Spleen (tissue), 11 donors: ENCODE measurements around the gene TLX1. TPM values are rescaled to one million over a fixed set of nuclear protein-coding genes. Genes with fewer than 3 reads are reported as not detected.

ENCODE experiments used
- DNase-seq: peaks from one replicate; pipeline ENCODE4 v3.0.0-alpha.2; 2020
- H3K27ac ChIP-seq, 8 donors: fragments of 200-600 bp; sonication (generic) in 7 of 8; 1 replicate in 4 of 8; 2 replicates in 4 of 8; pipeline versions ENCODE4 v1.5.0 to v1.8.0; 2016 to 2021; ENCODE audit warnings: inconsistent platforms in 4 of 8, mild to moderate bottlenecking in 4 of 8, moderate library complexity in 1 of 8
- H3K27me3 ChIP-seq, 7 donors: fragments of 200-600 bp; sonication (generic) in 6 of 7; replicated peaks in 1 of 7; 1 replicate in 4 of 7; 2 replicates in 3 of 7; pipeline versions ENCODE4 v1.5.0 to v1.8.0; 2016 to 2021; ENCODE audit warnings: inconsistent platforms in 3 of 7, mild to moderate bottlenecking in 1 of 7
- H3K36me3 ChIP-seq, 6 donors: fragments of 200-600 bp; sonication (generic) in 5 of 6; 1 replicate in 4 of 6; 2 replicates in 2 of 6; pipeline versions ENCODE4 v1.5.0 to v1.8.0; 2016 to 2021; ENCODE audit warnings: inconsistent platforms in 2 of 6
- H3K4me1 ChIP-seq, 6 donors: fragments of 200-600 bp; sonication (generic) in 5 of 6; 1 replicate in 3 of 6; 2 replicates in 3 of 6; pipeline versions ENCODE4 v1.5.0 to v1.8.0; 2016 to 2021; ENCODE audit warnings: inconsistent platforms in 3 of 6
- H3K4me3 ChIP-seq, 8 donors: fragments of 200-600 bp; sonication (generic) in 7 of 8; 1 replicate in 4 of 8; 2 replicates in 4 of 8; pipeline versions ENCODE4 v1.5.0 to v1.8.0; 2016 to 2021; ENCODE audit warnings: inconsistent platforms in 4 of 8, mild to moderate bottlenecking in 4 of 8, moderate library complexity in 2 of 8
- H3K9me3 ChIP-seq, 8 donors: fragments of 200-600 bp; sonication (generic) in 7 of 8; 1 replicate in 4 of 8; 2 replicates in 4 of 8; pipeline versions ENCODE4 v1.5.0 to v1.8.0; 2016 to 2021; ENCODE audit warnings: inconsistent platforms in 4 of 8
- POLR2A ChIP-seq, 3 donors: fragments of 450-650 bp; IDR thresholded peaks; one replicate each; pipeline ENCODE4 v1.5.1; 2017; ENCODE audit warnings: antibody characterized with exemption in 3 of 3, mild to moderate bottlenecking in 1 of 3
- POLR2AphosphoS5 ChIP-seq, 3 donors: sonication (generic); formaldehyde crosslinking; IDR thresholded peaks; one replicate each; pipeline ENCODE4 v1.5.1; 2017; ENCODE audit warnings: antibody characterized with exemption in 3 of 3
- WGBS, 5 donors: extraction: QIAGEN DNeasy Blood & Tissue Kit in 3 of 5; methylation state at CpG; one replicate each; pipeline versions ENCODE4 v1.1.5 to v1.1.7; 2013 to 2018; 5-methylcytosine and 5-hydroxymethylcytosine counted together
- intact Hi-C: fragments of 100-400 bp; cut with DNase I; formaldehyde crosslinking; loops from one replicate; pipeline ENCODE4 v1.15.0; 2023; ENCODE audit warnings: low total_unique reads
- polyA plus RNA-seq, 3 donors: library from polyadenylated mRNA; stranded (reverse); fragments of 200-250 nt; gene quantifications; one replicate each; pipeline ENCODE4 v1.2.1, GENCODE V29; 2013
- total RNA-seq, 7 donors: library from RNA; depleted of rRNA in 3 of 7; stranded (reverse); fragments of >200 nt in 3 of 7; fragmentation: NEBNext Ultra II Directional in 4 of 7; extraction: Animal tissue kit (Norgen Biotek cat#: 25700) in 4 of 7; gene quantifications; one replicate each; pipeline versions ENCODE4 v1.1.0 to v1.2.1, GENCODE V29; 2016 to 2021
- TF ChIP-seq, protein P1 (sequence below), 11 experiments: fragments of 200-600 bp in 7 of 11; fragments of 450-650 bp in 4 of 11; sonication (generic) in 4 of 11; IDR thresholded peaks in 8 of 11; conservative IDR thresholded peaks in 3 of 11; 1 replicate in 7 of 11; 2 replicates in 4 of 11; pipeline versions ENCODE4 v1.4.0 to v1.8.0; 2016 to 2021; ENCODE audit warnings: antibody characterized with exemption in 11 of 11, inconsistent platforms in 4 of 11, mild to moderate bottlenecking in 1 of 11
- donor health status: healthy with polysubstance abuse.
- donor health status: DM: no; HTN: no; CAD: no; lungs with moderate emphysema.
- donor health status: DM: no; HTN: no; CAD: no.
- donor health status: Bipolar disorder and iron deficiency.
- donor health status: healthy.
- donor health status: DM: no; HTN: no; CAD: no.
- donor health status: DM: yes; HTN: yes; CAD: no.

The TLX1 gene
- total and polyA plus RNA-seq, 10 donors, result 5.7 to 91.5 (median 32.5) TPM

DNA sequence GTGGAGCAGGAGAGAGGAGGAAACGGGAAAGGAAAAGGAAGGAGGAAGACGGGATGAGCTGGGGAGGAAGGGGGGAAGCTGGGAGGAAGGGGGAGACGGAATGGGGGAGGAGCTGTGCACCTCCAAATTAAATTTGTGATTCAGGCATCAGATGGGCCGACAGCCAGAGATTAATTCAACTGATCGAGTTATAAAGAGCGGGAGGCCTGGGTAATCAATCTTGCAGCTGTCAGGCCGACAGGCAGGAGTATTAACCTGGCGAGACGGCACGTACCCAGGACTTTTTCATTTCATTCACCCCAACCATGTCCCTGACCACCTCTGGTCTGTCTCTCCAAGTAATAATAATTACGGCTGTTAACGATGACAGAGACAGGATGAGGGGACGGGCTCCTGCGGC lies 43.1 kb upstream of the TLX1 start:
- H3K27ac ChIP-seq, result peak overlapping the region in 3 of 8 donors; percentile 36 to 53 (median 42)
- peaks cover 0 to 21% (median 11%) of the 10 kb centered on the region in 6 donors for H3K4me1 ChIP-seq
- no peak for DNase-seq
- no peaks in the 10 kb centered on the region for H3K36me3 ChIP-seq
- TF ChIP-seq POLR2A (IDR thresholded peaks at IDR 0.05) (no peak), POLR2AphosphoS5 (IDR thresholded peaks at IDR 0.05) (no peak)
- TF ChIP-seq, protein P1, sequence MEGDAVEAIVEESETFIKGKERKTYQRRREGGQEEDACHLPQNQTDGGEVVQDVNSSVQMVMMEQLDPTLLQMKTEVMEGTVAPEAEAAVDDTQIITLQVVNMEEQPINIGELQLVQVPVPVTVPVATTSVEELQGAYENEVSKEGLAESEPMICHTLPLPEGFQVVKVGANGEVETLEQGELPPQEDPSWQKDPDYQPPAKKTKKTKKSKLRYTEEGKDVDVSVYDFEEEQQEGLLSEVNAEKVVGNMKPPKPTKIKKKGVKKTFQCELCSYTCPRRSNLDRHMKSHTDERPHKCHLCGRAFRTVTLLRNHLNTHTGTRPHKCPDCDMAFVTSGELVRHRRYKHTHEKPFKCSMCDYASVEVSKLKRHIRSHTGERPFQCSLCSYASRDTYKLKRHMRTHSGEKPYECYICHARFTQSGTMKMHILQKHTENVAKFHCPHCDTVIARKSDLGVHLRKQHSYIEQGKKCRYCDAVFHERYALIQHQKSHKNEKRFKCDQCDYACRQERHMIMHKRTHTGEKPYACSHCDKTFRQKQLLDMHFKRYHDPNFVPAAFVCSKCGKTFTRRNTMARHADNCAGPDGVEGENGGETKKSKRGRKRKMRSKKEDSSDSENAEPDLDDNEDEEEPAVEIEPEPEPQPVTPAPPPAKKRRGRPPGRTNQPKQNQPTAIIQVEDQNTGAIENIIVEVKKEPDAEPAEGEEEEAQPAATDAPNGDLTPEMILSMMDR (IDR thresholded peaks at IDR 0.05 in 8 of 11, conservative IDR thresholded peaks at IDR 0.05 in 3 of 11), result no peak
- no peaks in the 10 kb centered on the region for H3K9me3 ChIP-seq
- H3K27me3 ChIP-seq, result peaks cover 0 to 98% (median 26%) of the 10 kb centered on the region in 7 donors
- intact Hi-C loops, result no loop called here
- WGBS, 5 donors, result 17 to 29% (median 20%) methylated on average over 14 of the region's 14 CpGs
- no peak overlapping the region for H3K4me3 ChIP-seq

- Histone ChIP-seq H3K36me3 (no peaks in the 10 kb centered on the region), H3K4me3 (no peak overlapping the region), H3K27ac (peak overlapping the region in 5 of 8 donors; percentile 5 to 82 (median 64)), H3K27me3 (peaks cover 0 to 96% (median 20%) of the 10 kb centered on the region in 7 donors), H3K9me3 (no peaks in the 10 kb centered on the region), H3K4me1 (peaks cover 0 to 27% (median 12%) of the 10 kb centered on the region in 6 donors)
- no peak for DNase-seq
- intact Hi-C loops, result no loop called here
- TF ChIP-seq POLR2AphosphoS5 (IDR thresholded peaks at IDR 0.05), result peak; percentile 60 to 80 (median 77)
- TF ChIP-seq, protein P1 (IDR thresholded peaks at IDR 0.05 in 8 of 11, conservative IDR thresholded peaks at IDR 0.05 in 3 of 11), result no peak
- WGBS, 5 donors, result 50 to 77% (median 63%) methylated on average over 10 to 11 of the region's 11 CpGs
These were observed 41.4 kb upstream of the TLX1 start for GRCh38 chr10:101089520-101090299.

GRCh38 chr10:101090597-101090996 lies 40.5 kb upstream of the TLX1 start:
- TF ChIP-seq POLR2A (IDR thresholded peaks at IDR 0.05), result no peak
- no peak for TF ChIP-seq POLR2AphosphoS5 (IDR thresholded peaks at IDR 0.05)
- TF ChIP-seq, protein P1 (IDR thresholded peaks at IDR 0.05 in 8 of 11, conservative IDR thresholded peaks at IDR 0.05 in 3 of 11), result no peak
- WGBS, 5 donors, result 87 to 93% (median 90%) methylated on average over 5 of the region's 5 CpGs
- intact Hi-C loops, result no loop called here
- Histone ChIP-seq H3K4me3 (no peak overlapping the region), H3K4me1 (peaks cover 0 to 32% (median 17%) of the 10 kb centered on the region in 6 donors), H3K27me3 (peaks cover 0 to 95% (median 20%) of the 10 kb centered on the region in 7 donors), H3K36me3 (no peaks in the 10 kb centered on the region), H3K9me3 (no peaks in the 10 kb centered on the region), H3K27ac (peak overlapping the region in 6 of 8 donors; percentile 39 to 82 (median 71))
- DNase-seq, result no peak

- H3K27ac ChIP-seq, result peak overlapping the region in 6 of 8 donors; percentile 27 to 82 (median 78)
- intact Hi-C loops, result no loop called here
- H3K4me3 ChIP-seq, result no peak overlapping the region
- H3K4me1 ChIP-seq, result peaks cover 0 to 42% (median 21%) of the 10 kb centered on the region in 6 donors
- 58 to 67% (median 59%) methylated on average over 12 of the region's 12 CpGs for WGBS, 5 donors
- no peak for DNase-seq
- no peaks in the 10 kb centered on the region for H3K36me3 ChIP-seq
- no peaks in the 10 kb centered on the region for H3K9me3 ChIP-seq
- peaks cover 0 to 95% (median 23%) of the 10 kb centered on the region in 7 donors for H3K27me3 ChIP-seq
- TF ChIP-seq, protein P1 (IDR thresholded peaks at IDR 0.05 in 8 of 11, conservative IDR thresholded peaks at IDR 0.05 in 3 of 11), result no peak
- TF ChIP-seq POLR2A (IDR thresholded peaks at IDR 0.05), result no peak
- TF ChIP-seq POLR2AphosphoS5 (IDR thresholded peaks at IDR 0.05), result no peak
These were observed 39.4 kb upstream of the TLX1 start for GRCh38 chr10:101091546-101092290.
